Neural cell (in vitro differentiated cells): ENCODE data around the gene CCDC127. TPM values are rescaled to one million over a fixed set of nuclear protein-coding genes. Genes with fewer than 3 reads are reported as not detected.

Experiments
- H2AFZ ChIP-seq: fragments of 200-600, 300-800 bp; sonication (generic), shearing (Covaris generic); 2 replicates; pipeline ENCODE4 v1.6.0; 2014; ENCODE audit warnings: low read depth, mild to moderate bottlenecking, antibody characterized with exemption, low read length, moderate library complexity
- H3F3A ChIP-seq: fragments of 200-600 bp; shearing (Covaris generic); 2 replicates; pipeline ENCODE4 v1.6.1; 2016; ENCODE audit warnings: mild to moderate bottlenecking, moderate library complexity, mixed read lengths, antibody characterized with exemption, low read length; ENCODE audit not compliant: insufficient read depth, poor library complexity, severe bottlenecking
- H3K27ac ChIP-seq: fragments of 200-600, 300-800 bp; sonication (generic), shearing (Covaris generic); 2 replicates; pipeline ENCODE4 v1.5.1; 2014; ENCODE audit warnings: mild to moderate bottlenecking, low read length, moderate library complexity
- H3K27me3 ChIP-seq: fragments of 300-800, 200-600 bp; sonication (generic), shearing (Covaris generic); 2 replicates; pipeline ENCODE4 v1.6.0; 2014; ENCODE audit warnings: mild to moderate bottlenecking, low read depth, low read length, moderate library complexity; ENCODE audit not compliant: insufficient read depth
- H3K36me3 ChIP-seq: fragments of 300-800, 200-600 bp; sonication (generic), shearing (Covaris generic); 2 replicates; pipeline ENCODE4 v1.5.1; 2014; ENCODE audit warnings: mild to moderate bottlenecking, antibody characterized with exemption, low read length, moderate library complexity; ENCODE audit not compliant: insufficient read depth
- H3K4me2 ChIP-seq: fragments of 300-800, 200-600 bp; sonication (generic), shearing (Covaris generic); 2 replicates; pipeline ENCODE4 v1.6.0; 2014; ENCODE audit warnings: mild to moderate bottlenecking, low read length
- H3K4me3 ChIP-seq: fragments of 300-800, 200-600 bp; sonication (generic), shearing (Covaris generic); 2 replicates; pipeline ENCODE4 v1.5.1; 2014; ENCODE audit warnings: mild to moderate bottlenecking, low read length, moderate library complexity
- H3K79me2 ChIP-seq: fragments of 200-600 bp; shearing (Covaris generic); replicated peaks from 2 replicates; pipeline ENCODE4 v1.6.0; 2014; ENCODE audit warnings: mild to moderate bottlenecking, low read length, moderate library complexity; ENCODE audit not compliant: insufficient read depth
- H3K9ac ChIP-seq: fragments of 300-800, 200-600 bp; sonication (generic), shearing (Covaris generic); 2 replicates; pipeline ENCODE4 v1.6.1; 2016; ENCODE audit warnings: mild to moderate bottlenecking, low read length, mixed read lengths
- H3K9me2 ChIP-seq: fragments of 200-600 bp; shearing (Covaris generic); 2 replicates; pipeline ENCODE4 v1.6.1; 2016; ENCODE audit warnings: mild to moderate bottlenecking, low read length, mixed read lengths; ENCODE audit not compliant: insufficient read depth
- H3K9me3 ChIP-seq: fragments of 200-600, 300-800 bp; sonication (generic), shearing (Covaris generic); 2 replicates; pipeline ENCODE4 v1.6.1; 2016; ENCODE audit warnings: mild to moderate bottlenecking, mixed run types, low read length, moderate library complexity, mixed read lengths
- H4K20me1 ChIP-seq: fragments of 200-600 bp; shearing (Covaris generic); 2 replicates; pipeline ENCODE4 v1.6.1; 2016; ENCODE audit warnings: mild to moderate bottlenecking, mixed run types; ENCODE audit not compliant: insufficient read depth
- CTCF ChIP-seq: fragments of 450-650 bp; IDR thresholded peaks from 2 replicates; pipeline ENCODE4 v1.5.1; 2014; ENCODE audit warnings: antibody characterized with exemption, mild to moderate bottlenecking, moderate library complexity; ENCODE audit not compliant: poor library complexity, severe bottlenecking
- EP300 ChIP-seq: fragments of 450-650 bp; conservative IDR thresholded peaks from 2 replicates; pipeline ENCODE4 v1.6.1; 2014; ENCODE audit warnings: antibody characterized with exemption, mild to moderate bottlenecking, moderate library complexity; ENCODE audit not compliant: poor library complexity, severe bottlenecking
- EZH2 ChIP-seq: fragments of 200-600, 300-800 bp; shearing (Covaris generic), sonication (generic); IDR thresholded peaks from 2 replicates; pipeline ENCODE4 v1.6.1; 2014; ENCODE audit warnings: antibody characterized with exemption, low read length, borderline replicate concordance, mild to moderate bottlenecking; ENCODE audit not compliant: insufficient read depth, poor library complexity, severe bottlenecking
- MXI1 ChIP-seq: fragments of 450-650 bp; conservative IDR thresholded peaks from 2 replicates; pipeline ENCODE4 v1.6.1; 2014; ENCODE audit warnings: antibody characterized with exemption, mild to moderate bottlenecking; ENCODE audit not compliant: poor library complexity, severe bottlenecking
- POLR2AphosphoS5 ChIP-seq: IDR thresholded peaks from 2 replicates; pipeline ENCODE4 v1.6.1; 2012
- RAD21 ChIP-seq: fragments of 450-650 bp; conservative IDR thresholded peaks from 2 replicates; pipeline ENCODE4 v1.6.1; 2014; ENCODE audit warnings: antibody characterized with exemption, mild to moderate bottlenecking, moderate library complexity
- REST ChIP-seq: IDR thresholded peaks from 2 replicates; pipeline ENCODE4 v1.6.1; 2012; ENCODE audit warnings: borderline replicate concordance
- SMC3 ChIP-seq: fragments of 450-650 bp; conservative IDR thresholded peaks from 2 replicates; pipeline ENCODE4 v1.6.1; 2014; ENCODE audit warnings: antibody characterized with exemption, mild to moderate bottlenecking, moderate library complexity; ENCODE audit not compliant: poor library complexity
- TAF1 ChIP-seq: IDR thresholded peaks from 2 replicates; pipeline ENCODE4 v1.6.1; 2012; ENCODE audit warnings: low read depth
- polyA plus RNA-seq: library from polyadenylated mRNA; depleted of rRNA; stranded (reverse); fragments of >200 nt; gene quantifications from 2 replicates; pipeline ENCODE4 v1.2.3, GENCODE V29; 2014

CCDC127 gene
- polyA plus RNA-seq, 1 donor from 2014 or later = 5.4 TPM

GRCh38 chr5:149745-150485 is 68.0 kb downstream of the CCDC127 start:
- Histone ChIP-seq H3K27ac (no peak overlapping the region), H3K9me3 (peaks cover 8% of the 10 kb centered on the region), H3K4me3 (no peak overlapping the region), H2AFZ (no peak overlapping the region), H3F3A (no peaks in the 10 kb centered on the region), H3K9ac (no peak overlapping the region), H4K20me1 (no peaks in the 10 kb centered on the region), H3K36me3 (no peaks in the 10 kb centered on the region), H3K79me2 (no peaks in the 10 kb centered on the region), H3K27me3 (no peaks in the 10 kb centered on the region), H3K4me2 (no peak overlapping the region), H3K9me2 (no peaks in the 10 kb centered on the region)
- TF ChIP-seq REST (no peak), MXI1 (no peak), CTCF (no peak), EZH2 (no peak), TAF1 (no peak), POLR2AphosphoS5 (no peak), EP300 (no peak), RAD21 (no peak), SMC3 (no peak)

- Histone ChIP-seq H3K9me3 (peaks cover 8% of the 10 kb centered on the region), H3K27ac (no peak overlapping the region), H3K9ac (no peak overlapping the region), H3F3A (no peaks in the 10 kb centered on the region), H3K9me2 (no peaks in the 10 kb centered on the region), H2AFZ (no peak overlapping the region), H3K4me3 (no peak overlapping the region), H3K4me2 (no peak overlapping the region), H4K20me1 (no peaks in the 10 kb centered on the region), H3K36me3 (no peaks in the 10 kb centered on the region), H3K27me3 (no peaks in the 10 kb centered on the region), H3K79me2 (no peaks in the 10 kb centered on the region)
- no peak for TF ChIP-seq CTCF
- TF ChIP-seq MXI1 = no peak
- no peak for TF ChIP-seq TAF1
- TF ChIP-seq REST = no peak
- no peak for TF ChIP-seq POLR2AphosphoS5
- no peak for TF ChIP-seq RAD21
- TF ChIP-seq EP300 = no peak
- no peak for TF ChIP-seq SMC3
- TF ChIP-seq EZH2 = no peak
Observed at GRCh38 chr5:147751-148150, 70.2 kb downstream of the CCDC127 start.
